Measurements from ENCODE around the gene ZNF574. TPM values are rescaled to one million over a fixed set of nuclear protein-coding genes. Genes with fewer than 3 reads are reported as not detected.

The ZNF574 gene
- polyA plus RNA-seq, 1 of the 3 experiments (the other 2 are of a cell fraction): 8.5 TPM

- H4K20me1 ChIP-seq (ENCODE audit: insufficient read depth): peaks cover 53% of the 10 kb centered on the region
- 97% methylated on average over 31 of the region's 44 CpGs for WGBS (ENCODE audit: low lambda C conversion rate)
Observed at GRCh38 chr19:42079886-42080763, 4.2 kb downstream of the ZNF574 start.

More at GRCh38 chr19:42079886-42080763, 4.2 kb downstream of the ZNF574 start:
- no peak overlapping the region for H3K4me2 ChIP-seq
- H3K79me2 ChIP-seq (ENCODE audit: insufficient read depth): peaks cover 73% of the 10 kb centered on the region
- H3K9ac ChIP-seq: no peak overlapping the region
- H3K27me3 ChIP-seq (ENCODE audit: insufficient read depth): no peaks in the 10 kb centered on the region
- H3K27ac ChIP-seq (ENCODE audit: low read depth in 2 of 2, low read length in 1 of 2): no peak overlapping the region
- CTCF ChIA-PET: interaction anchor here (0.8 to 1.3 kb wide), 2 partner anchors 29 to 41 kb away, joined by 3 read pairs; no protein-coding TSS in a partner anchor
- H3K4me3 ChIP-seq (ENCODE audit: low read depth in 2 of 2, low read length in 1 of 2): no peak overlapping the region
- peaks cover 7 to 11% of the 10 kb centered on the region in 2 experiments; a peak in 2 of 4 replicates for H3K4me1 ChIP-seq (ENCODE audit: control insufficient read depth in 1 of 2, insufficient read depth in 2 of 2, low read depth in 1 of 2, low read length in 1 of 2)
- H3K9me3 ChIP-seq: no peaks in the 10 kb centered on the region
- TF ChIP-seq MAX (IDR thresholded peaks at IDR 0.05; ENCODE audit: low read depth): no peak
- no peak for TF ChIP-seq MEF2A (IDR thresholded peaks at IDR 0.05; ENCODE audit: borderline replicate concordance, low read depth)
- TF ChIP-seq SMC3 (IDR thresholded peaks at IDR 0.05; ENCODE audit: low read depth, low read length): no peak
- no peak for TF ChIP-seq GATA2 (CRISPR knock-in tag; IDR thresholded peaks at IDR 0.05)
- TF ChIP-seq FOXM1 (IDR thresholded peaks at IDR 0.05; ENCODE audit: low read depth): no peak
- no peak for TF ChIP-seq EZH2phosphoT487 (IDR thresholded peaks at IDR 0.05; ENCODE audit: borderline replicate concordance, low read depth)
- TF ChIP-seq TEAD4 (IDR thresholded peaks at IDR 0.05; ENCODE audit: borderline replicate concordance, insufficient read depth): no peak
- no peak for TF ChIP-seq POLR2AphosphoS5 (IDR thresholded peaks at IDR 0.05; ENCODE audit: low read depth, low read length)
- no peak for TF ChIP-seq REST (IDR thresholded peaks at IDR 0.05; ENCODE audit: low read depth, low read length)
- no peak for TF ChIP-seq TAF1 (IDR thresholded peaks at IDR 0.05; ENCODE audit: borderline replicate concordance, low read depth, low read length)
- no peak for TF ChIP-seq RXRA (IDR thresholded peaks at IDR 0.05; ENCODE audit: borderline replicate concordance, low read depth)
- TF ChIP-seq USF2 (IDR thresholded peaks at IDR 0.05; ENCODE audit: borderline replicate concordance, low read depth, low read length): no peak
- TF ChIP-seq CHD2 (IDR thresholded peaks at IDR 0.05; ENCODE audit: low read length, partially characterized antibody): no peak
- POLR2A ChIA-PET: interaction anchor here (1.4 kb wide), 1 partner anchor 10 kb away, joined by 3 read pairs; the partner anchor contains the start of gene GRIK5
- no peak for DNase-seq
- H2AFZ ChIP-seq (ENCODE audit: low read depth): no peak overlapping the region
- no peaks in the 10 kb centered on the region for H3K9me2 ChIP-seq
- H3F3A ChIP-seq (replicated peaks; ENCODE audit: insufficient read depth): peaks cover 14% of the 10 kb centered on the region
- H3K36me3 ChIP-seq (replicated peaks in 1 of 2; ENCODE audit: control insufficient read depth in 1 of 2, insufficient read depth in 2 of 2, low read length in 1 of 2): peaks cover 26 to 36% of the 10 kb centered on the region in 2 experiments
